GM18499 (cell line): ENCODE measurements around the gene PEX10.

Experiments
- ATAC-seq: cut with Tn5 transposase; IDR thresholded peaks from one replicate; pipeline ENCODE4 v1.9.1; 2021; ENCODE audit warnings: moderate number of reproducible peaks; ENCODE audit not compliant: insufficient read depth, unreplicated experiment

PEX10 gene

DNA sequence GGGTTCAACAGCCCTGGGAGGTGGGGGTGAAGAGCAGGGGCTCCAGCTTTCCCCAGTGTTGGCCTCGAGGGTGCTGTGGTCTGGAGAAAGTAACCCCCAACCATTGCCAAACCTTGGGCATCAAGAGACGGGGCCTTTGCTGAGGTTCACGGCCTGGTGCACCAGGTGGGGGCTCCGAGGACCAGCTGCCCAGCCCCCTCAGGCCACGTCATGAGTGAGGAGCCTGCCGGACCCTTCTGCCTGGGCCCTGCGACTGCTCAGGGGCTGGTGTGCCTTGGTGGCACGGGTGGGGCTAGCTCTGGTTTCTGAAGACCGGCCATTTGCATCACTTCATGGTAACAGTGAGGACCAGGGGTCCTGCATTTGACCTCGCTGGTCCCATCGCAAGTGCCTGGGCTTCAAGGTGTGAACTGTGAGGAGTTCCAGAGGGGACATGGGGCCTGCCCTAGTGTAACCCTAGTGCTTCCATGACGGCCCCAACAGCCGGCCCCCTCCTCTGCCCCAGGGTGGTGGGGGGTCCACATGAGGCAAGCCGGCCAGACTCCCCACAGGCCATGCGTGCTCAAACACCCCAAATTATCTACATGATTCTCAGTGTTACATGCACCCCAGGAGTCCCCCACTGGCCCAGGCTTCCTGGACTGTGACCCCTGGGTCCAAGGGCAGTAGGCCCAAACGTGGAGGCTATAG is 34.5 kb downstream of the PEX10 start:
- no peak for ATAC-seq

- ATAC-seq = no peak
Observed at GRCh38 chr1:2376931-2377672, 35.3 kb downstream of the PEX10 start.

- ATAC-seq = no peak
Observed at GRCh38 chr1:2376261-2376741, 36.1 kb downstream of the PEX10 start.

DNA sequence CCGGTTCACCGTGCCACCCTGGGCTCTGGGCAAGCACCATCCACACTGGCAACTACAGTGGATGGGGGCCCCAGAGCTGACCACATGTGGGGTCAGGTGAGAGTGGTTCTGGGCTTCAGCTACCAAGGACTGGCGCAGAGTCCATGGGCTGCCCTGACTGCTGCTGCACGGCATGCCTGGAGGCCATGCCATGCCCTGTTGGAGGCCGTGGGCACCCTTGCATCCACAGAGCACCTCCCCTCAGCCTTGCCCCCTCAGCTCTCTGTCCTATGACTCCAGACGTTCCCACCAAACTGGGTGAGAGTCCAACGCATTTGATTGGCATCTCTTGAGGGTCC is 36.5 kb downstream of the PEX10 start:
- ATAC-seq = no peak

GRCh38 chr1:2375246-2375922 is 37.0 kb downstream of the PEX10 start:
- ATAC-seq = no peak

GRCh38 chr1:2374252-2375155 is 37.9 kb downstream of the PEX10 start:
- no peak for ATAC-seq

DNA sequence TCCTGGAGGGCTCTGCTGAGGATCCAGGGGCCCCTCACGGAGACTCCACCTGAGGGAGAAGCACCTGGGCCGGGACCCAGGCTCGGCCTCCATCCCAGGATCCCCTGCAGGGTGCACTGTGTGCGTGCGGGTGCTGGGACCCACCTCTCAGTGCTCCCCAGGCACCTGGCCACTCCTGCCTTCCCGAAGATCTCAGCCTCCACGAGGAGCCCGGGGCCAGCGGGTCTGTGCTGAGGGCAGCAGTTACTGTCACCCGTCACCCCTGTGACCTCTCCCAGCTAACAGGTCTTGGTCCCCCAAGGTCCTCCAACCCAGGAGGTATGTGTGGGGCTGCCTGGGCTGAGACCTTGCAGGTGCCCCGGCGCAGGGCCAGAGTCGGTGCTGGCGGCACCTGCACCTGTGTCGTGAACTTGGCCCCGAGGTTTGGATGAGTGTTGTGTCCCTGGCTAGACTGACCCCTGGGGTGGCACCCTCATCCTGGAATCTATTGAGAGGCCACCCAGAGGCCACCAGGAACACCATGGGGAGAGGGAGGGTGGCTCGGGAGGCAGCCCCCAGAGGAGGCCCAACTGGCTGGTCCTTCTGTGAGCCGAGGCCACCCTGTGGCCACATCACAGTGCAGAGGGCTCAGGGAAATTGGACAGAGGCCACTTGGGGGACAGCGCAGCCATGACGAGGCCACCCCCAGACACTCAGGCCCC is 38.7 kb downstream of the PEX10 start:
- ATAC-seq = no peak

- no peak for ATAC-seq
Observed at GRCh38 chr1:2372551-2373490, 39.5 kb downstream of the PEX10 start.

DNA sequence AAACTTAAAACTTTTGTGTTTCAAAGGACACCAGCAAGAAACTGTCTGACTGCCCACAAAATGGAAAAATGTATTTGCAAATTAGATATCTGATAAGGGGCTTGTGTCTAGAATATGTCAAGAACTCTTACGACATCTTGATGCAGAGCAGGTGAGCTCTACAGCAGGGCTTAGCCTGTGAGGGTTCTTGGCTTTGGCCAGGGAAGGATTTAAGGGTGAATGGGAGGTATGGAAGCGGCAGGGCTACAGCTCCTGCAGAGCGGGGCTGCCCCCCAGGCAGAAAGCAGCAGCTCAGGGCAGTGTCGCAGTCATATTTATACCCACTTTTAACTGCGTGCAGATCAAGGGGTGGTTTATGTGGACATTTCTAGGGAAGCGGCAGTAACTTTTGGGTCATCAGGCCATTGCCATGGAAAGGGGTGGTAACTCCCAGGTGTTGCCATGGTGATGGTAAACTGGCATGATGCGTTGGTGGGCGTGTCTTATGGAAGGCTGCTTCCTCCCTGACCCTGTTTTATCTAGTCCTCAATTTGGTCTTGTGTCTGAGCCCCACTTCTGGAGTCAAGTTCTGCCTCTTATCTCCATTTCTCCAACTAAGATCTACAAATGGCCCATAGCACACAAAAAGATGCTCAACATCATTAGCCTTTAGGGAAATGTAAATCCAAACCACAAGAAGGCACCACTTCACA is 44.2 kb downstream of the PEX10 start:
- ATAC-seq = no peak

- no peak for ATAC-seq
Observed at GRCh38 chr1:2363847-2364513, 48.4 kb downstream of the PEX10 start.

GRCh38 chr1:2360588-2361364 is 51.6 kb downstream of the PEX10 start:
- no peak for ATAC-seq

DNA sequence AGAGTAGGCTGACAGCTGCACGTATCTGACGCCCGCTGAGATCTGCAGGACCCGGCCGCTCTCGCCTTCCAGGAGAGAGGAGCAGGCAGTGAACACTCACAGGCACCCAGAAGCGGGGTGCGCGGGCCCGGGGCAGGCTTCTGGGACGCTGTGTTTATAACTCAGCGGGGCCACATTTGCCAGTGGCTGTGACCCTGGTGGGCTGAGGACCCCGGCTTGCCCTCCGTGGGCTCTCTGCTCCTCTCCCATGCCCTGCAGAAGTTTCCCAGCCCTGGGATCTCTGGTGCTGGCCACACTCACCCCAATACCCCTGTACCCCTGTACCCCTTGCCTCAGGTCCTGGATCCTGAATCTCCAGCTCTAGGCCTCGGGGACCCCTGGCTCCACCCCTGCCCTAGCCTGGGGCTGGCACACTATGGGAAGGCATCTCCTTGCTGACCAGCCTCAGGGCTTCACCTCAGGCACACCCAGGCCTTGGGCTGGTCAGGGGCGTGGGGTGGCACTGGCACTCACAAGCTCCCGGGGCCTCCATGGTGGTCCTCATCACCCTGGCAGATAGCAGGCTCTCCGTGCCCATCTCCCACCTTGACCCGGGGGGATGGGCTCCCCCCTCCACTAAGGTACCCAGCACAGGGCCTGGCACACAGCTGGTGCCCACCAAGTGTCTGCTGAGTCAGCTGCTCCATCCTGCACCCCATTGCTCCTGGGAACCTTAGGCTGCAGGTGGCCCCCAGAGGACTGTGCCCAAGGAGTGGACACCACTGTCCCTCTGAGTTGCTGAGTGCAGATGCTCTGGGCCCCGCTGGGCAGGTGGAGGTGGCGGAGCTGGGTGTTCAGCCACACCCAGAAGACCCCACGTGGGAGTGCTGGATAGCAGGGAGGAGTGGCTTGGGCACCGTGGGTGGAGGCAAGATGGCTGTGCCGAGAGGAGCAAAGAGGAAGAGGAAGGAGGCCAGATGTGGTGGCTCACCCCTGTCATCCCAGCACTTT is 53.4 kb downstream of the PEX10 start:
- ATAC-seq = no peak

DNA sequence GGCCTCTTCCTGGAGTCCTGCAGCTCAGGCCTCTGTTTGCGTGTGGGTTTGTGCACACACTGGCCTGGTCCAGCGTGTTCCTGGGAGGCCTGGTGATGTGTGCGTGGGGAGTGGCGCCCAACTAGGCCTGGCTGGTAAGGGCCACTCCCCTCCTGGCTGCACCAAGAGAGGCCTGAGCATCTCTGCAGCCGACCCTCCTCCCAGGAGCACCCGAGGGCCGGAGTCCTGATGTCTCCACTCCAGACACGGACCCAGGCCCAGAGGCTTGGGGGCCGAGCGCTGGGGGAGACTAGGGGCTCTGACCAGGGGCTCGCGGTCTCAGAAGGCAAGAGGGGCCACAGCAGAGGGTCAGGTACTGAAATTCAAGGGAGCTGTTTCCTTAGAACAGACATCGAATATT is 54.3 kb downstream of the PEX10 start:
- ATAC-seq = no peak

DNA sequence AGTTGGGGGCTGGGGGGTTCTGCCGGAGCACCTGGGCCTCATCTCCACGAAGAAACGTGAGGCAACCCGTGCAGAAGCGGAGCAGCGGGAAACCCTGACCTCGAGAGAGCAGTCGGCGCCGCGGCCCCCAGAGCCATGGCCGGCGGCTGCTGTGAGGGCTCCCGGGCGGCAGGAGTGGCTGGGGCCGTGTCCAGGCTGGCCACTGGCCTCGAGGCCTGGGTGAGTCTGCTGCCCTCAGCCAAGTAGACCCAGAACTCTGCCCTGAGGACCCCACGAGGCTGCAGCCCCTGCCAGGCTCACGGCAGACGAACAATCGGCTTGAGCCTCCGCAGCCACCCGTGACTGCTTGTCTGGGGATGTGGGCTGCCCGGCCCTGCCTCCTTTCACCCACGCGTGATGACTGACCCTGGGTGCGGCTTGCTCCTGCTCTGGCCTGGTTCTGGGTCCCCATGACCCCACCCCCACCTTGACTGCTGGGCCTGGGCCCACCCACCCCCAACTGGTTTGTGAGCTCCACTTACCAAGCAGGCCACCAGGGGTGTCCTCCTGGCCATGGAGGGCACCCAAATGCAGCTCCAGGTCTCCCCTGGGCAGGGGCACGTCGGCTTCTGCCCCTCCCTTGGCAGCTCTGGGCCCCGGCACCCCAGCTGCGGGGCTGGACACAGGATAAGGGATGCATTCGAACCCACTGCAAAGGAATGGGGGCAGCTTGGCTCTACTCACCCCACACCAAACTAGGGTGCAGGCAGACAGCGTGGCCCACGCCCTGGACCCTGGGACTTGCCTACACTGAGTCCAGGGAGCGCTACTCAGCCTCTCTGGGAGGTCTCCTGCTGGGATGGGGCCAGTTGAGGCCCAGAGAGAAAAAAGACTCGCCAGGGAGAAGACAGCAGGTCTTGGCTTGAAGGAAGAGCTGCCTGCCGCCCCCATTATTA is 55.2 kb downstream of the PEX10 start:
- no peak for ATAC-seq

DNA sequence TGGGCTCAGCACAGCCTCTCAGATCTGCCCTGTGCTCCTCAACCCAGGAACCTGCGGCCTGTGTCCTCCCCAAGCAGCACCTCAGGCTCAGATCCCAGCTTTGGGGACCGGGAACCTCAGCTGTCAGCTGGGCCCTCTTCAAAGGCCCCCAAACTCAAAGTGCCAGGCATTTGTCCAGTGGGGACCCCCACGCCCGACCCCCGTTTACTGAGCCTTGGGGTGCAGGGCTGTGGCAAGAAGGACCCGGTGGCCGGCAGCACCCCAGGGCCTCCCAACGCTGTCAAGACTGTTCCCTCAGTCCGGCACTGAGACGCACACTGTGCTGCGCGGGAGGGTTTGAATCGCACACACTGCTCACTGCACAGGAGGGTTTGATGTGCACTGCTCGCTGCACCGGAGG is 56.0 kb downstream of the PEX10 start:
- no peak for ATAC-seq
